Left forelimb (tissue), 1 donor: ENCODE data around the gene HEBP1.

ENCODE experiments used
- DNase-seq: peaks from one replicate; pipeline ENCODE4 v3.0.0-alpha.2; 2018; ENCODE audit warnings: low spot score

The HEBP1 gene

GRCh38 chr12:12951504-12951903 is 48.6 kb downstream of the HEBP1 start:
- no peak for DNase-seq

- DNase-seq, result no peak
Measured at GRCh38 chr12:12947902-12948301, 52.2 kb downstream of the HEBP1 start.

- no peak for DNase-seq
Measured at GRCh38 chr12:12946686-12947355, 53.2 kb downstream of the HEBP1 start.

DNA sequence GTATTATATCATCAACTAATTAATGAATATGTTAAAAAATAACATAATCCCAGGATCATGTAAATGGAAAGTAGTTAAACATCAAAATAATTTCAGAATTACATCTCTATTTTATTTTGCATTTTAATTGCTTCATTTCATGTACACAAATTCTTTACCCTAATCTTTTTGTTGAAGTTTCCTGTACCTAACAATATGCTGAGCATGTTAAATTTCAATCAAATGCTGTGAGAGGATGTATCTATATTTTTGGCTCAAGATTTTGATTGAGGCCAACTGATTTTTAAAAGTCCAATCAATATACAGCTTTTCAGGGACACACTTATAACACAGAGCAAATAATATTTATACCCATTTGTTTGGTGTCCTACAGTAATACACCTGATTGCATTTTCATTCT is 54.5 kb downstream of the HEBP1 start:
- no peak for DNase-seq

DNA sequence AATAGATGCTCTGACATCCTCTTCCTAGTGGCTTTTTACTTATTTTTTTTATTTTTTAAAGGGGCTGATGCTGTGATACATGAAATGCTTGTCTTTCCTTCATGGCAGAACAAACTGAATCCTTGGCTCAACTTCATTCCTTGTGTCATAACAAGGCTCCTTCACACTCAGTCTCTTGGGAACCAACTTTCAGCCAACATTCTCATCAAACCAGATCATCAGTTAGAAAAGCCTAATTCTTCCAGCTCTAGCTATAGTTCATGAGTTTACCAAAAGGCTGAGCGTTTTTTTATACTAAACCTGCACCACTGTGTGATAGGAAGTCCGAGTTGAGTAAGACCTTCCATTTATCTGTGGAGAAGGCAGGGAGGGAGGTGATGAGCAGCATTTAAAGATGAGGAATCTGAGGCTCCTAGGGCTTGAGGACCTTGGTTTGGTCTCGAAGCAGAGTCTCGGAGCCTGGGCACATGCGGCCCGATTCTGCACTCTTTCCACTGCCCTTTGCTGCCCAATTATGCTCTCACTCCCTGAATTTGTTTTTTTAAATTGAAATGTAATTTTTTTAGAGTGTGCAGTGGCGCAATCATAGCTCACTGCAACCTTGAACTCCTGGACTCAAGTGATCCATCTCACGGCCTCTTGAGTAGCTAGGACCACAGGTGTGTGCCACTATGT is 56.3 kb downstream of the HEBP1 start:
- DNase-seq, result no peak

GRCh38 chr12:12941450-12942350 is 58.4 kb downstream of the HEBP1 start:
- DNase-seq, result no peak

GRCh38 chr12:12939888-12940287 is 60.2 kb downstream of the HEBP1 start:
- DNase-seq, result no peak

DNA sequence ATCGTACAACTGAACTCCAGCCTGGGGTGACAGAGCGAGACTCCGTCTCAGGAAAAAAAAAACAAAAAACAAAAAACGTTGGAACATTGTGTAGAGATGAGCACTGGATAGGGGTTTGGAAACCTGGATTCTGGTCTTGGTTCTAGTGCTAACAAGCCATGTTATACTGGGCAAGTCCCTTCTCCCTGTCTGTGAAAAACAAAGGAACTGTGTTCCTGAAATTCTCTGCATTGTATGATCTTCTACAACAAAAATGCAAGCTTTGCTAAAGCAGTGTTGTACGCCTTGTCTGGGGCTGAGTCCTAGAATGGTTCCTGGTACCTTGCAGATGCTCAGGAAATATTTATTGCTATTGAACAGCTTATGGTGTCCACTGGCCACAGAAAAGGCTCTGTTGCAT is 61.5 kb downstream of the HEBP1 start:
- DNase-seq, result no peak

GRCh38 chr12:12936983-12937491 is 63.0 kb downstream of the HEBP1 start:
- no peak for DNase-seq

DNA sequence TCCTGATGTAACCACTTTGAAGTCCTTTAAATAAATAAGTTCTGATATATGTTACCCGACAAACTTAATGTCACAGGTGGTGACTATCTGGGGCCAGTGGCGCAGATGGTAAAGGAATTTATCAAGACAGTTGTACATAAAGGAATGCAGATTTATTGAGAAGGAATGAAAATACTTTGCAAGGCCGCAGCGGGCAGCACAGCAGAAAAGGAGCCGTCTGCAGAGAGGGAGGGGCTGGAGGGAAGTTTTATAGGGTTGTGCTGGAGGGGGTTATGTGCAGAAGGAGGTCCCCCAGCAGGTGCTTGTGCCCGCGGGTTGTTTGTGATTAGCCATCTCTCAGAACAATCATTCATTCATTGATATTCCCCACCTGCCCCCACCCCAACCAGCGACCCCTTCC is 65.5 kb downstream of the HEBP1 start:
- no peak for DNase-seq

- DNase-seq, result no peak
Measured at GRCh38 chr12:12933742-12934141, 66.3 kb downstream of the HEBP1 start.

- DNase-seq, result no peak
Measured at GRCh38 chr12:12930633-12931219, 69.3 kb downstream of the HEBP1 start.

GRCh38 chr12:12929696-12930095 is 70.4 kb downstream of the HEBP1 start:
- DNase-seq, result no peak

- no peak for DNase-seq
Measured at GRCh38 chr12:12927211-12928079, 72.6 kb downstream of the HEBP1 start.

DNA sequence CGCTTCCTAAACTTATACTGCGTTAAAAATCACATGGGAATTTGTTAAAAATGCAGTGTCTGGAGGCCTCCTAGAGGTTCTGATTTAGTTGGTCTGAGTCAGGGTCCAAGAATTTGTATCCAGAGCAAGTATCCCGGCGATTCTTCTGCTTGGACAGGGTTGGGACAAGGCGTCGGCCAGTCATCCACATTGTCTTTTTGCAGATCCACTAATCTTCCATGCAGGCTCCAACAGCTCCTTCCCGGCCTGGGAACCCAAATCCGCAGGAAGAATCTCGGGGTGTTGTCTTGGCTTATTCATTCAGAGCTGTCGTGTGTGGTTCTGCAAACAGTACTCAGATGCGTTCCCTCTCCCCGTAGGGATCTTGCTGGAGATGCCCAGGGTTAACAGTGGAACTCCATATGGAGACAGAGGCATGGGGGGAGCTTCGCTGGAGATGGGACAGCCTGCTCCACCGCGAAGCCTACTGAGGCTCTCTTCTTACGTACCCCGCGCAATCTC is 73.4 kb downstream of the HEBP1 start:
- DNase-seq, result no peak

GRCh38 chr12:12925388-12925787 is 74.7 kb downstream of the HEBP1 start:
- DNase-seq, result no peak
